ENCODE measurements around the gene AKIRIN2. TPM values are rescaled to one million over a fixed set of nuclear protein-coding genes. Genes with fewer than 3 reads are reported as not detected.
A peak's percentile ranks its signal among the peaks of the same experiment; 100 is the strongest.

AKIRIN2 gene
- total RNA-seq, 1 donor from 2014 or later: 65.4 TPM

DNA sequence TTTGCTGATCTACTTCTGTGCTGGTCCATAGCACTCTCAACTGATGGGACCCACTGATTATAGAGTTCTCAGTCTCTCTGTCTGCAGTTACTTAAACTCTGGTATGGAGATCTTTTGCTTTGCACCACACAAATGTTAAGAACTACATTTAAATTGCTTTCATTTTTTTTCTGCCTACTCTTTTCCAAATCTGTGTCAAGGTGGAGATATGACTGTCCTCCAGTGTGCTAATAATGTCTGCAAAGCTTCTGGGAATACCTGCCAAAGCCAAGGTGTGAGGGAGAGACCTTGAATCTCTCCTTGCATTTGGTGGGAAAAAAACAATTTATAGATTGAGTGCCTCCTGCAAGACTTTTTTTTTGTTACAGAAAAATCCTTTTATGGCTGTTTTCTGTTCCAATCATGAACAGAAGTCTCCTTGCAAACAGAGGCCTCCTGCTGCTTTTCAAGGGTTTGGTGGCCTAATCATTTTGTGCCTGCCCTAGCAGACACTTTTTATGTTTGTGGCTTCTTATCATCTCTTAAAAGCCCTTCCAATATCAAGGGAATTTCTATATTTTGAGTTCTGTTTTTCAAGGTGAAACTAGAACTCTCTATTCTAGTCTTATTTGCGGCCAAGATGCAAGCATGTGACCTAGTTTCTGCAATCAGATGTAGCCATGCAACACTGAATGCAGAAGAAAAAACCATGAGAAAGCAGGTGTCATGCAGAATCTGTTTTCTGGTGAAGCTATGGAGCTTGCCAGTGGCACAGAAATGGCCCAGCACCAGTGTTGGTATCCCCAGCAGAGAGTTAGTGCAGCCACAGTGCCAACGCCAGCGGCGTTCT lies 23.2 kb upstream of the AKIRIN2 start:
- H3K4me1 ChIP-seq (ENCODE audit: insufficient read depth, low read length): peaks cover 15% of the 10 kb centered on the region
- no peaks in the 10 kb centered on the region for H4K20me1 ChIP-seq (ENCODE audit: insufficient read depth, low read length)
- no peak overlapping the region for H3K4me3 Mint-ChIP-seq (ENCODE audit: unreplicated experiment)
- H3K27ac ChIP-seq (ENCODE audit: low read depth, low read length): no peak overlapping the region
- no peaks in the 10 kb centered on the region for H3K27me3 ChIP-seq (ENCODE audit: insufficient read depth, low read length)
- no peak overlapping the region for H3K4me3 ChIP-seq (ENCODE audit: insufficient read depth, low read depth, low read length)
- H3K9me3 ChIP-seq (ENCODE audit: insufficient read depth, low read depth, low read length): no peaks in the 10 kb centered on the region
- H3K79me2 ChIP-seq (ENCODE audit: insufficient read depth, low read length): no peaks in the 10 kb centered on the region
- peaks cover 7% of the 10 kb centered on the region for H3K27me3 Mint-ChIP-seq (ENCODE audit: low read depth, unreplicated experiment)
- peaks cover 13% of the 10 kb centered on the region for H3K4me1 Mint-ChIP-seq (ENCODE audit: low read depth, unreplicated experiment)
- H2AFZ ChIP-seq (ENCODE audit: low read depth, low read length): no peak overlapping the region
- no peak for DNase-seq (ENCODE audit: low read depth)
- no peak overlapping the region for H3K4me2 ChIP-seq (ENCODE audit: low read length)
- H3K9me3 Mint-ChIP-seq (ENCODE audit: unreplicated experiment): no peaks in the 10 kb centered on the region
- no peaks in the 10 kb centered on the region for H3K36me3 ChIP-seq (ENCODE audit: insufficient read depth, low read length)
- H3K9ac ChIP-seq (ENCODE audit: low read length): no peak overlapping the region
- H3K27ac Mint-ChIP-seq (ENCODE audit: unreplicated experiment): no peak overlapping the region
- TF ChIP-seq EZH2 (IDR thresholded peaks at IDR 0.05; ENCODE audit: insufficient read depth, low read length): no peak
- TF ChIP-seq, protein P1, sequence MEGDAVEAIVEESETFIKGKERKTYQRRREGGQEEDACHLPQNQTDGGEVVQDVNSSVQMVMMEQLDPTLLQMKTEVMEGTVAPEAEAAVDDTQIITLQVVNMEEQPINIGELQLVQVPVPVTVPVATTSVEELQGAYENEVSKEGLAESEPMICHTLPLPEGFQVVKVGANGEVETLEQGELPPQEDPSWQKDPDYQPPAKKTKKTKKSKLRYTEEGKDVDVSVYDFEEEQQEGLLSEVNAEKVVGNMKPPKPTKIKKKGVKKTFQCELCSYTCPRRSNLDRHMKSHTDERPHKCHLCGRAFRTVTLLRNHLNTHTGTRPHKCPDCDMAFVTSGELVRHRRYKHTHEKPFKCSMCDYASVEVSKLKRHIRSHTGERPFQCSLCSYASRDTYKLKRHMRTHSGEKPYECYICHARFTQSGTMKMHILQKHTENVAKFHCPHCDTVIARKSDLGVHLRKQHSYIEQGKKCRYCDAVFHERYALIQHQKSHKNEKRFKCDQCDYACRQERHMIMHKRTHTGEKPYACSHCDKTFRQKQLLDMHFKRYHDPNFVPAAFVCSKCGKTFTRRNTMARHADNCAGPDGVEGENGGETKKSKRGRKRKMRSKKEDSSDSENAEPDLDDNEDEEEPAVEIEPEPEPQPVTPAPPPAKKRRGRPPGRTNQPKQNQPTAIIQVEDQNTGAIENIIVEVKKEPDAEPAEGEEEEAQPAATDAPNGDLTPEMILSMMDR (IDR thresholded peaks at IDR 0.05; ENCODE audit: insufficient read depth, low read depth, low read length): no peak
- no peaks in the 10 kb centered on the region for H3K36me3 Mint-ChIP-seq (ENCODE audit: low read depth, unreplicated experiment)
- FAIRE-seq: no peak

DNA sequence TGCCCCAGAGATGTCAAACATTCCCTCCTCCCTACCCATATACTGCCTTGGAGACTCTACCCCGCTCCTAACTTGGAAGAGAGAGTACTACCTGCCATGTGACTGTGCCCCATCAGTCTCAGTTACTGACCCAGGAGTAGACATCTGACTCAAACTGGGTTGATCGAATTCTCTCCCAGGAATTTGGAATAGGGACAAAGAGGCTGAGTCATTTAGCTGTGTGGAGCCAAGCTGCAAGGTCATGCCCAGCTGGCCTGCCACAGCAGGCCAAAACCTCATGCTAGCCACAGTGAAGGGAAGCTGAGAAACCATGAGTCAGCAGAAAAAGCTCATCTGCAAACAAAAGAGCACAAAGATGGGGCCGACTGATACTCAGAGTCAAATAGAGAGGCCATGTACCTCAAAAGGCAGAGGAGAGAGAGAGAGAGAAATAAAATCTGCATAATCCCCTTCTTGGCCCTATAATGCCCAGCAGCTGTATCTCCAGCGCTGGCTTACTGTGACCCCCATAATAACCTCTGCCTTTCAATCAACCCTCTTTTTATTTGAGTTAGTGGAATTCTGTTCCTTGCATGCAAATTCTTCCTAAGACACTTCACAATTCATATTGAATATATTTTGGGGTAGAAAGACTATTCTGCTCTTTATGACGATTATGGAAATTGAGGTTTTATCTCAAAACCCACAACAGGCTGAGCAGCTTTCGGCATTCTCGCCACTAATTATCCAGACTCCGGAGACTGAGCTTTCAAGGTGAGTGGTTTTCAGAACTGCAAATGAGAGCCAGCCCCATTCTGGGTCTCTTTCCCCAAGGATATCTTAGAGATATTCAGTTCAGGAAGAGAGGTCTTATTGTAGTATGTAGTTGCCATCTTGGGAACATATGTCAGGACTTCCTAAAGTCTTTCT lies 21.4 kb upstream of the AKIRIN2 start:
- H3K36me3 Mint-ChIP-seq (ENCODE audit: low read depth, unreplicated experiment): no peaks in the 10 kb centered on the region
- FAIRE-seq (peak; percentile 88), DNase-seq (ENCODE audit: low read depth) (peak; percentile 95)
- H3K4me3 Mint-ChIP-seq (ENCODE audit: unreplicated experiment): peak overlapping the region; percentile 63
- H2AFZ ChIP-seq (ENCODE audit: low read depth, low read length): no peak overlapping the region
- TF ChIP-seq, protein P1 (IDR thresholded peaks at IDR 0.05; ENCODE audit: insufficient read depth, low read depth, low read length): no peak
- no peak for TF ChIP-seq EZH2 (IDR thresholded peaks at IDR 0.05; ENCODE audit: insufficient read depth, low read length)
- peak overlapping the region; percentile 60 for H3K4me2 ChIP-seq (ENCODE audit: low read length)
- H3K27ac ChIP-seq (ENCODE audit: low read depth, low read length): peak overlapping the region; percentile 53
- H3K9me3 ChIP-seq (ENCODE audit: insufficient read depth, low read depth, low read length): no peaks in the 10 kb centered on the region
- peak overlapping the region; percentile 85 for H3K27ac Mint-ChIP-seq (ENCODE audit: unreplicated experiment)
- no peaks in the 10 kb centered on the region for H3K36me3 ChIP-seq (ENCODE audit: insufficient read depth, low read length)
- H3K4me1 Mint-ChIP-seq (ENCODE audit: low read depth, unreplicated experiment): peaks cover 13% of the 10 kb centered on the region
- no peaks in the 10 kb centered on the region for H3K27me3 Mint-ChIP-seq (ENCODE audit: low read depth, unreplicated experiment)
- peak overlapping the region; percentile 5 for H3K9ac ChIP-seq (ENCODE audit: low read length)
- H3K79me2 ChIP-seq (ENCODE audit: insufficient read depth, low read length): no peaks in the 10 kb centered on the region
- no peaks in the 10 kb centered on the region for H3K27me3 ChIP-seq (ENCODE audit: insufficient read depth, low read length)
- H3K9me3 Mint-ChIP-seq (ENCODE audit: unreplicated experiment): no peaks in the 10 kb centered on the region
- H3K4me1 ChIP-seq (ENCODE audit: insufficient read depth, low read length): peaks cover 15% of the 10 kb centered on the region
- no peak overlapping the region for H3K4me3 ChIP-seq (ENCODE audit: insufficient read depth, low read depth, low read length)
- H4K20me1 ChIP-seq (ENCODE audit: insufficient read depth, low read length): no peaks in the 10 kb centered on the region
